NCI-H1930 (cell line): ENCODE measurements around the gene KANK3.
A peak's percentile ranks its signal among the peaks of the same experiment; 100 is the strongest.
"Not testable (repeated sequence)": the region's sequence is repeated elsewhere in the genome, so short reads cannot be mapped to it uniquely, and the experiment has no call there.

ENCODE experiments used
- DNase-seq, 2 experiments: peaks; one replicate each; lab custom pipeline; 2025; lab: John Stamatoyannopoulos, UW

Gene KANK3

GRCh38 chr19:8316351-8317125, 26.5 kb downstream of the KANK3 start:
- DNase-seq: no peak

GRCh38 chr19:8314981-8315640, 28.0 kb downstream of the KANK3 start:
- not testable (repeated sequence) for DNase-seq

- no peak for DNase-seq
These were observed 31.4 kb downstream of the KANK3 start for GRCh38 chr19:8311461-8312260.

- DNase-seq: no peak
These were observed 32.6 kb downstream of the KANK3 start for GRCh38 chr19:8310342-8311055.

- DNase-seq: no peak
These were observed 34.2 kb downstream of the KANK3 start for GRCh38 chr19:8308891-8309291.

GRCh38 chr19:8307965-8308866, 34.8 kb downstream of the KANK3 start, which contains the start of gene CD320:
Gene CD320 (minus strand): TSS chr19:8308358. CDS start chr19:8308290, 68 bp downstream.
- peak; percentile 61 to 82 for DNase-seq

DNA sequence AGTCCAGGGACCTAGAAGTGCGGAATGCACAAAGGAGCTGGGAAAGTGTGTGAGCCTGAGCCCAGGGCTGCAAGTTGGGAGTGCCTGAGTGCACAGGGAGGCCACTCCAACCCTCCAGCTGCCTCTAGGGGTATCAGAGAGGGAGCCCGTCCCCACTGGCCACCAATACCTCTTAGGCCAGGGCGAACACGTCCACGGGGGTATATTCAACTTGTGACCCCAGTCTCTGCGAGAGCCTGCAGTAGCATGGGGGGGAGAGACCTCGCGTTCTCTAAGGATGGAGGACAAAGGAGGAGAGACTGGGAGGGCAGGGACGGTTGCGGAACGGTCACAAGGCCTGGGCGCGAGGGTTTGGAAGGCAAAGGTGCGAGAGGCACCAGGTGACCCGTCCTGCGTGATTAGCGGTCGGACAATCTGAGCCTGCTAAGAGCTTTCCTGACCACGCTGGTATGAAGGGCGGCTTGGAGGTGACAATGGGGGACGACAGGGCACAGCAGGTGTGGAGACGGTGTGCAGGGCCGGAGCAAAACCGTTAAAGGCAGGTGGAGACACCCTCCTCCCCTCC, 35.6 kb downstream of the KANK3 start:
- DNase-seq: no peak

DNA sequence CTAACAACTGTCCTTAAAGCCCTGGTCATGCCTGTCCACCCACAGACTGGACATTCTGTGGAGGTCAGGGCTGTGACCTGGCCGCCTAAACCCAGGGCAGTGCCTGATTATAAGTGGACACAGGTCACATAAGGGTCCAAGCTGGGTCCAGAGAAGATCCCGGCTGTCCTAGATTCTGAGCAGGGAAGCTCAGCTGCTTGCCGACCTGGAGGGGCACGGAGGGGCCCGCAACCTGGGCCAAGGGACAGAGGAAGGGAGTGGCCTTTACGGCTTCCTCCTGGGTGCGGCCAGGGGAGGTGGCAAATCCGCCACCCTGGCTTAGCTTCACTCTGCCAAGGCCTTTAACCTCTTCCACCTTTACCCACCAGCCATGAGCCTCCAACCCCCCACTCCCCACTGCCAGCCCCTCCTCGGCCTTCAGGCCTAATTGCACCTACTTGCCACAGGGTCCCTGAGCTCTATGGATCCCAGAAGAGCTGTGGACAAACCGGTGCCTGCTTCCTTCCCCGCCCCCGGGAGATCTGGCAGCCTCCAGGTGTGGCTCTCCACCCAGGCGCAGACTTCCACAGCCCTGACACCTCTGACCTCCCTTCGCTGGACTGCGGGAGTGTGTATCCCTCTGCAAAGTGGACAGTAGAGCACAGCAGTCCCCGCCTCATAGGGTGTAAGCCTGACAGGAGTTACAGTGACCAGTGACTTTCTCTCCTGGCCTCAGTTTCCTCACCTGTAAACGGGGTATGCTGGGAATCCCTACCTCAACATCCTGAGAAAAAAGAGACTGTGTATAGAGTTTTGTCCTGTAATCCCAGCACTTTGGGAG, 36.6 kb downstream of the KANK3 start:
- no peak for DNase-seq

GRCh38 chr19:8305798-8306197, 37.3 kb downstream of the KANK3 start:
- DNase-seq: no peak

GRCh38 chr19:8304841-8305621, 38.0 kb downstream of the KANK3 start:
- peak in 1 of 2 experiments; percentile 11 for DNase-seq

DNA sequence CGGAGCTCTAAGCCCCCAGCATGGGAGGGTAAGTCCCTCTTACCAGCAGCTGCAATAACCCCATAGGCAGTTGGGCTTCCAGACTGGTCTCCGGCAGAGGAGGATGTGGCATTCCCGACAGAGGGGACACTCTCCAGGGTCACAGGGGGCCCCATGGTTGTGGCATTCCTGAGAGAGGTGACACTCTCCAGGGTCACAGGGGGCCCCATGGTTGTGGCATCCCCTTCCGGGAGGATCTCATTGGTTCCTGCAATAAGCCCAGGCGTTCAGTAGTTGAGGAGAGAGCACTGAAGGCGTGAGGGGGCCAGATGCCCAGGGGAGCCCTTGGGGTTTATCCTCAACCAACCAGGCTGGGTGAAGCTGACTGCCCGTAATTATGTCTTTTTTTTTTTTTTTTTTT, 40.3 kb downstream of the KANK3 start:
- DNase-seq: no peak

DNA sequence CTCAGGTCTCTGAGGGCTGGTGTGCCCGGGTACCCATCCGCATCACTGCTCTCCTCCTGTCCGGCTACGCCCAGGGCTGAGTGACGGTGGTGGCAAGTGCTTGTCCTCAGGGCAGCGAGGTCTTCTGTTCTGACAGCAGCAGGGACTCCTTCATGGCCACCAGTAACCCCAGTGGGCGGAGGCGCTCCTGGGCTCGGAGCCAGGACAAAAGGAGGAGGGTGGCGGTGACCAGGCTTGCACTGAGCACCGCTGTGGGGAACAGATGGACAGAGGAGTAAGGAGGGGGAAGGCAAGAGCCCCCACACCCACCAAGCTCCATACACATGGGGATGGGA, 40.7 kb downstream of the KANK3 start:
- DNase-seq: no peak

DNA sequence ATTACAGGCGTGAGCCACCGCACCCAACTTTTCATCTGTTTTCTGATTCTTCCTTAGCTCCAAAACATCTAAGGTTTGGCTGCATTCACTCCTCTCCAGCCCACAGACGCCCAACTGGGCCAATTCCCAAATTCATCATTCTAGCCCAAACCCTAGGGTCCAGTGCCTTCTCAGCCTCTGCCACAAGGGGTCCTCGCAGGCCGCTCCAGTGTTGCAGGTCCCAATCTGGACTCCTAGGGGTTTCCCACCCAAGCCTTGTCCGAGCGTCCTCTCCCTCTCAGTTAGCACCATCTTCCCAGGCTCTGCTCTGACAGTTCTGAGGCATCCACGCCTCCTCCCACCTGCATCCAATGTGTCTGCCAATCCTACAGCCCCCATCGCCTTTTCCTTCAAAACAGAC, 51.7 kb downstream of the KANK3 start:
- DNase-seq: not testable (repeated sequence)

GRCh38 chr19:8276508-8276907, 66.6 kb downstream of the KANK3 start:
- DNase-seq: not testable (repeated sequence)
